ENCODE measurements around the gene PCBD2.

PCBD2 gene

GRCh38 chr5:134957920-134958608 is 53.1 kb downstream of the PCBD2 start:
- DNase-seq (ENCODE audit: low read depth): no peak

GRCh38 chr5:134958755-134959154 is 53.8 kb downstream of the PCBD2 start:
- no peak for TF ChIP-seq CTCF (IDR thresholded peaks at IDR 0.05; ENCODE audit: control insufficient read depth, extremely low read depth, insufficient read depth)
- no peak for DNase-seq (ENCODE audit: low read depth)
- H3K4me3 ChIP-seq (ENCODE audit: low read depth, low read length): no peak overlapping the region

More at GRCh38 chr5:134957920-134958608, 53.1 kb downstream of the PCBD2 start:
- H3K4me3 ChIP-seq (ENCODE audit: low read depth, low read length): no peak overlapping the region
- no peak for TF ChIP-seq CTCF (IDR thresholded peaks at IDR 0.05; ENCODE audit: control insufficient read depth, extremely low read depth, insufficient read depth)

GRCh38 chr5:134963098-134963497 is 58.2 kb downstream of the PCBD2 start:
- no peak for DNase-seq (ENCODE audit: low read depth)
- no peak overlapping the region for H3K4me3 ChIP-seq (ENCODE audit: low read depth, low read length)
- no peak for TF ChIP-seq CTCF (IDR thresholded peaks at IDR 0.05; ENCODE audit: control insufficient read depth, extremely low read depth, insufficient read depth)

- H3K4me3 ChIP-seq (ENCODE audit: low read depth, low read length): no peak overlapping the region
- TF ChIP-seq CTCF (IDR thresholded peaks at IDR 0.05; ENCODE audit: control insufficient read depth, extremely low read depth, insufficient read depth): no peak
- DNase-seq (ENCODE audit: low read depth): no peak
Measured at GRCh38 chr5:134964359-134965270, 59.7 kb downstream of the PCBD2 start.

- no peak for DNase-seq (ENCODE audit: low read depth)
- H3K4me3 ChIP-seq (ENCODE audit: low read depth, low read length): no peak overlapping the region
- TF ChIP-seq CTCF (IDR thresholded peaks at IDR 0.05; ENCODE audit: control insufficient read depth, extremely low read depth, insufficient read depth): no peak
Measured at GRCh38 chr5:134965271-134965825, 60.4 kb downstream of the PCBD2 start.

- no peak for DNase-seq (ENCODE audit: low read depth)
- no peak for TF ChIP-seq CTCF (IDR thresholded peaks at IDR 0.05; ENCODE audit: control insufficient read depth, extremely low read depth, insufficient read depth)
- no peak within 1 kb of the TSS for H3K4me3 ChIP-seq (ENCODE audit: low read depth, low read length)
Measured at GRCh38 chr5:134967607-134968006, 62.7 kb downstream of the PCBD2 start, which contains the start of gene CATSPER3. TSS of gene CATSPER3 (plus strand) at chr5:134967907. CDS start at chr5:134967992, 85 bp downstream.

All from LNCaP clone FGC (cell line).